ENCODE measurements around the gene PPM1H.

GRCh38 chr12:62903151-62903550 lies 31.8 kb downstream of the PPM1H start:
- TF ChIP-seq CTCF (IDR thresholded peaks at IDR 0.05; ENCODE audit: low read depth, low read length) = no peak
- TF ChIP-seq EZH2phosphoT487 (IDR thresholded peaks at IDR 0.05; ENCODE audit: low read depth) = no peak

Measured in OCI-LY3 (cell line).